Activated CD8-positive, alpha-beta memory T cell treated with anti-CD3 and anti-CD28 coated beads for 48 hours (primary cell): ENCODE data around the gene HOXB6.

ENCODE experiments used
- DNase-seq, 3 experiments: peaks; one replicate each; pipeline ENCODE4 v3.0.0-alpha.2; 2020; ENCODE audit warnings: low read depth in 2 of 3, low spot score in 2 of 3

Gene HOXB6

GRCh38 chr17:48583708-48584222 lies 21.0 kb downstream of the HOXB6 start:
- DNase-seq = no peak

GRCh38 chr17:48582750-48583069 lies 22.1 kb downstream of the HOXB6 start:
- no peak for DNase-seq

- no peak for DNase-seq
Measured at GRCh38 chr17:48579760-48580554, 24.8 kb downstream of the HOXB6 start.

GRCh38 chr17:48579471-48579759 lies 25.4 kb downstream of the HOXB6 start:
- no peak for DNase-seq

- no peak for DNase-seq
Measured at GRCh38 chr17:48578616-48579470, 25.9 kb downstream of the HOXB6 start.

GRCh38 chr17:48577946-48578615 lies 26.7 kb downstream of the HOXB6 start, which contains the start of gene HOXB4:
TSS of gene HOXB4 (minus strand) at chr17:48578350. CDS start at chr17:48578319, 31 bp downstream.
- peak in 2 of 3 experiments; percentile 25 to 34 for DNase-seq

- no peak for DNase-seq
Measured at GRCh38 chr17:48577330-48577945, 27.3 kb downstream of the HOXB6 start.

GRCh38 chr17:48576479-48577309 lies 28.1 kb downstream of the HOXB6 start:
- DNase-seq = no peak

- DNase-seq = no peak
Measured at GRCh38 chr17:48575673-48576478, 28.9 kb downstream of the HOXB6 start.

- no peak for DNase-seq
Measured at GRCh38 chr17:48575066-48575582, 29.7 kb downstream of the HOXB6 start.

- DNase-seq = no peak
Measured at GRCh38 chr17:48574505-48575065, 30.2 kb downstream of the HOXB6 start.

- DNase-seq = no peak
Measured at GRCh38 chr17:48571826-48572417, 32.9 kb downstream of the HOXB6 start.

- no peak for DNase-seq
Measured at GRCh38 chr17:48571024-48571818, 33.6 kb downstream of the HOXB6 start.

- no peak for DNase-seq
Measured at GRCh38 chr17:48570325-48571023, 34.3 kb downstream of the HOXB6 start.

GRCh38 chr17:48569674-48570324 lies 35.0 kb downstream of the HOXB6 start:
- no peak for DNase-seq

GRCh38 chr17:48569240-48569582 lies 35.6 kb downstream of the HOXB6 start:
- DNase-seq = no peak
